OCI-LY3 (cell line): ENCODE data around the gene F2RL2.

Source experiments
- H2AFZ ChIP-seq: fragments of 200-600, 300-600 bp; shearing (Covaris generic); 2 replicates; pipeline ENCODE4 v1.6.0; 2014; ENCODE audit warnings: antibody characterized with exemption, low read depth, low read length
- H3K27ac ChIP-seq: fragments of 200-600, 300-600 bp; sonication (generic); 2 replicates; pipeline ENCODE4 v1.5.1; 2014; ENCODE audit warnings: mild to moderate bottlenecking, low read length, moderate library complexity, mixed read lengths
- H3K27me3 ChIP-seq: fragments of 200-600, 300-600 bp; sonication (generic); 2 replicates; pipeline ENCODE4 v1.6.1; 2014; ENCODE audit warnings: low read depth, low read length, mixed read lengths
- H3K36me3 ChIP-seq: fragments of 200-600, 300-600 bp; sonication (generic); replicated peaks from 2 replicates; pipeline ENCODE3; 2014; ENCODE audit warnings: low read depth, low read length, mixed read lengths
- H3K4me1 ChIP-seq: fragments of 300-600, 200-600 bp; sonication (generic); 2 replicates; pipeline ENCODE4 v1.6.1; 2014; ENCODE audit warnings: low read length, mixed read lengths
- H3K4me2 ChIP-seq: fragments of 200-600, 300-600 bp; sonication (generic); 2 replicates; pipeline ENCODE4 v1.6.1; 2014; ENCODE audit warnings: low read length, mixed read lengths
- H3K4me3 ChIP-seq: fragments of 300-600, 200-600 bp; sonication (generic); 2 replicates; pipeline ENCODE4 v1.5.1; 2014; ENCODE audit warnings: antibody characterized with exemption, mild to moderate bottlenecking, low read length, moderate library complexity
- H3K79me2 ChIP-seq: fragments of 300-600, 200-600 bp; shearing (Covaris generic); 2 replicates; pipeline ENCODE4 v1.6.1; 2014; ENCODE audit warnings: mild to moderate bottlenecking, low read length, mixed read lengths
- H3K9ac ChIP-seq: fragments of 300-600, 200-600 bp; shearing (Covaris generic); 2 replicates; pipeline ENCODE4 v1.6.0; 2014; ENCODE audit warnings: mild to moderate bottlenecking, low read length, moderate library complexity
- H3K9me3 ChIP-seq: fragments of 200-600, 300-600 bp; shearing (Covaris generic); 2 replicates; pipeline ENCODE4 v1.6.1; 2014; ENCODE audit warnings: low read length, mixed read lengths; ENCODE audit not compliant: insufficient read depth
- H4K20me1 ChIP-seq: fragments of 200-600, 300-600 bp; sonication (generic); 2 replicates; pipeline ENCODE4 v1.6.1; 2016; ENCODE audit warnings: low read length, mixed read lengths; ENCODE audit not compliant: insufficient read depth
- EZH2phosphoT487 ChIP-seq: fragments of 200-600 bp; shearing (Covaris generic); IDR thresholded peaks from 2 replicates; pipeline ENCODE4 v1.6.1; 2018; ENCODE audit warnings: antibody characterized with exemption, mixed run types, low read depth
- TF ChIP-seq, protein P1 (sequence below): fragments of 200-600, 300-600 bp; sonication (generic); IDR thresholded peaks from 2 replicates; pipeline ENCODE4 v1.5.1; 2014; ENCODE audit warnings: antibody characterized with exemption, low read length, low read depth

F2RL2 gene

DNA sequence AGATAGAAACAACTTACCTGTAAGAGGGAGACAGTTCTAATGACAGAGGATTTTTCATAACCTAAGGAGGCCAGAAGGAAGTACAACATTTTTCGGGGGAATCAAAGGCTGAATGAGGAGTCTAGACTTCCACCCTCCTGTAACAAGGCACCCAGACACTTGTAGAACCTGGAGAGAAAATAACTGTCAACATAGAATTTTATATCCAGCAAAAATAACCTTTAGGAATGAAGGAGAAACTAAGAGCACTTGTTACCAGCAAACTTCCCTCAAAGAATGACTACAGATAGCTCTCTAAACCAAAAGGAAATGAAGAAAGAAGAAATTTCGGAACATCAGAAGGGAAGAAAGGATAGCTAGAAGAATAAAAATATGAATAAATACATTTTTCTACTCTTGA lies 25.9 kb upstream of the F2RL2 start:
- no peaks in the 10 kb centered on the region for H3K36me3 ChIP-seq
- H4K20me1 ChIP-seq: no peaks in the 10 kb centered on the region
- H3K9ac ChIP-seq: no peak overlapping the region
- no peak for TF ChIP-seq EZH2phosphoT487
- no peak overlapping the region for H2AFZ ChIP-seq
- 0 out of 2 replicates have a peak, but pooled peaks cover 3% of the 10 kb centered on the region for H3K9me3 ChIP-seq
- H3K4me3 ChIP-seq: no peak overlapping the region
- no peaks in the 10 kb centered on the region for H3K79me2 ChIP-seq
- no peaks in the 10 kb centered on the region; the same call in 1 of the 2 replicates for H3K27me3 ChIP-seq
- no peak overlapping the region for H3K27ac ChIP-seq
- peaks cover 10% of the 10 kb centered on the region for H3K4me1 ChIP-seq
- H3K4me2 ChIP-seq: no peak overlapping the region

DNA sequence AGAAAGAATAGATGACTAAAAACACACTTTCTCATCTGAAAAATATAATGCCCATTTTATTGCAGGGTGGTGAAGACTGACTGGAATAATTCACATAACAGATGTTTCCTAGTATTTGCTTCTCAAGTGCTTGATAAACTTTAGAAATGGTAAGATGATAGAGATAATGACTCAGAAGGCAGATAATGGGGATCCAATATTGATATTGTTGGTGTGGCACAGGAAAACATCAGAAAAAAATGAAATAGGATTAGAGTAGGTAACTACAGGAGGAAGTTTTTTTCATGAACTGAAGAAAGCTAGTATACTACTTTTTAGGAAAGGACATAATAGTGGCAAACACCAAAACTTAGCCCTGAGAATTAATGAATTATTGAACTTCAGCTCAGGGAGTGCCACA lies 20.2 kb upstream of the F2RL2 start:
- no peaks in the 10 kb centered on the region for H3K36me3 ChIP-seq
- H3K27ac ChIP-seq: no peak overlapping the region

DNA sequence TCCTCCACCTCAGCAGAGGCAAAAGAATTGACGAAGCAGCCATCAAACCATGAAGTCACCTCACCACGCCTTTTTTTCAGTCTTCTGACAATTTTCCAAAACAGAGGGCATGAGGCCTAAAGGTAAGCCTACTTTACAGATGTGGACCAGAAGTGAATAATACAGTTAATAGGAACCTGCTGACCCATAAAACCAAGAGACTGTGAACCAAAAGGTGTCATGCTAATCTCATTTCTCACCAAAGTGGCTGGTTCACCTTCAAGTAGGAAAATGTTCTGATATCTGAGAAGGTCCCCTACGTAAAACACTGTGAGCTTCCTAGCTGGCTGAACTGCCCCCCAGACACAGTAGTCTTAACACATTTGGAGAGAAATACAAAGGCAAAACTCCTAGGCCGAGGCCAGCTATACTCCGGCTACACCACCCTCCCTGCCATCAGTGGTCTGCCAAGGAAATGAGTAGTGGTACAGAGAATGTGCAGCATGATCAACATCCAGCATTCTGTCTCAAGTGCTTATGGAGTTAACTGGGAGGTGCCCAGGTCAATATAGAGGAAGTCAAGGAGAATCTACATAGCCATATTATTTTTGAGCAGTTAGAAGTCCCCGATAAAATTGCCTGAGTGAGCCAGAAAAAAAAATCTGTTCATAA lies 19.3 kb upstream of the F2RL2 start:
- peaks cover 20% of the 10 kb centered on the region for H3K4me1 ChIP-seq
- no peak overlapping the region for H3K4me3 ChIP-seq
- H3K9ac ChIP-seq: no peak overlapping the region
- H4K20me1 ChIP-seq: no peaks in the 10 kb centered on the region
- H3K27ac ChIP-seq: no peak overlapping the region
- TF ChIP-seq, protein P1, sequence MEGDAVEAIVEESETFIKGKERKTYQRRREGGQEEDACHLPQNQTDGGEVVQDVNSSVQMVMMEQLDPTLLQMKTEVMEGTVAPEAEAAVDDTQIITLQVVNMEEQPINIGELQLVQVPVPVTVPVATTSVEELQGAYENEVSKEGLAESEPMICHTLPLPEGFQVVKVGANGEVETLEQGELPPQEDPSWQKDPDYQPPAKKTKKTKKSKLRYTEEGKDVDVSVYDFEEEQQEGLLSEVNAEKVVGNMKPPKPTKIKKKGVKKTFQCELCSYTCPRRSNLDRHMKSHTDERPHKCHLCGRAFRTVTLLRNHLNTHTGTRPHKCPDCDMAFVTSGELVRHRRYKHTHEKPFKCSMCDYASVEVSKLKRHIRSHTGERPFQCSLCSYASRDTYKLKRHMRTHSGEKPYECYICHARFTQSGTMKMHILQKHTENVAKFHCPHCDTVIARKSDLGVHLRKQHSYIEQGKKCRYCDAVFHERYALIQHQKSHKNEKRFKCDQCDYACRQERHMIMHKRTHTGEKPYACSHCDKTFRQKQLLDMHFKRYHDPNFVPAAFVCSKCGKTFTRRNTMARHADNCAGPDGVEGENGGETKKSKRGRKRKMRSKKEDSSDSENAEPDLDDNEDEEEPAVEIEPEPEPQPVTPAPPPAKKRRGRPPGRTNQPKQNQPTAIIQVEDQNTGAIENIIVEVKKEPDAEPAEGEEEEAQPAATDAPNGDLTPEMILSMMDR: no peak
- TF ChIP-seq EZH2phosphoT487: no peak
- H3K9me3 ChIP-seq: no peaks in the 10 kb centered on the region
- no peaks in the 10 kb centered on the region for H3K36me3 ChIP-seq
- no peak overlapping the region for H2AFZ ChIP-seq
- H3K79me2 ChIP-seq: no peaks in the 10 kb centered on the region
- no peak overlapping the region for H3K4me2 ChIP-seq
- H3K27me3 ChIP-seq: no peaks in the 10 kb centered on the region

More for the DNA sequence above, 20.2 kb upstream of the F2RL2 start:
- Histone ChIP-seq H3K4me1 (peaks cover 13% of the 10 kb centered on the region), H3K4me3 (no peak overlapping the region), H3K27me3 (no peaks in the 10 kb centered on the region), H3K4me2 (no peak overlapping the region), H3K9ac (no peak overlapping the region), H2AFZ (no peak overlapping the region), H4K20me1 (no peaks in the 10 kb centered on the region), H3K79me2 (no peaks in the 10 kb centered on the region), H3K9me3 (no peaks in the 10 kb centered on the region)
- TF ChIP-seq, protein P1: no peak
- no peak for TF ChIP-seq EZH2phosphoT487

DNA sequence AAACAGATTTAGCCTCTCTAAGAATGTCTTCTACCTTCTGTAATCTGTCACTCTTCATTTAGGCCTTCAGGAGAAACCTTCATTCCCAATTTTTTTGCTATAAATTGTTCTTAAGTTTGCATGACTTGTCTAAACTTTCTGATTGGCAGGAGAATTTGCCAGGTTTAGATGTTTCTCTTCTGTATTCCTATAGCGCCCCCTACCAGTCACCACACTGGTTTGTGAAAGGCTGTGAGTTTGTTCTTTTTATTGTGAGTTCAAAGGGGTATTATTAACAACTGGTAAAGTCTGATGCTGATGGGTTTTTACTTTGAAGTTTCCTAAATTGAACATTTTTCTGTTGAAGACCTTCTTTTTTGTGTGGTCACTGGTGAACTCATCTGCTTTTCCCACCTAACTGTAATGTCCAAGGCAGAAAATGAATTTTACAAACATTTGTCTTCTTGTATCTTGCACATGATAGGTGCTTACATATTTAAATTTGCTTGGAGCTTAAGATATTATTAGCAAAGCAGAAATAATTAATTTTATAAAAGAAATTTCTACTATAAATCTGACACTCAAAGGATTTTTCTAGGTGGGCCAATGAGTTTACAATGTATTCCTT lies 18.4 kb upstream of the F2RL2 start:
- TF ChIP-seq EZH2phosphoT487: no peak
- TF ChIP-seq, protein P1: peak; percentile 88
- no peaks in the 10 kb centered on the region for H3K27me3 ChIP-seq
- H3K4me3 ChIP-seq: no peak overlapping the region
- H4K20me1 ChIP-seq: no peaks in the 10 kb centered on the region
- H2AFZ ChIP-seq: no peak overlapping the region
- H3K36me3 ChIP-seq: no peaks in the 10 kb centered on the region
- peaks cover 20% of the 10 kb centered on the region for H3K4me1 ChIP-seq
- no peak overlapping the region for H3K9ac ChIP-seq
- no peaks in the 10 kb centered on the region for H3K9me3 ChIP-seq
- peak overlapping the region; percentile 30; the same call in 1 of the 2 replicates for H3K4me2 ChIP-seq
- no peaks in the 10 kb centered on the region for H3K79me2 ChIP-seq
- no peak overlapping the region for H3K27ac ChIP-seq
